Hepatocyte (in vitro differentiated cells): ENCODE data around the gene EMILIN1. TPM values are rescaled to one million over a fixed set of nuclear protein-coding genes. Genes with fewer than 3 reads are reported as not detected.

Source experiments
- DNase-seq: peaks from one replicate; pipeline ENCODE4 v3.0.0-alpha.2; 2016; ENCODE audit warnings: low spot score
- H2AFZ ChIP-seq: fragments of 200-600 bp; sonication (generic); 2 replicates; pipeline ENCODE4 v1.6.0; 2016; ENCODE audit warnings: antibody characterized with exemption, mild to moderate bottlenecking
- H3K27ac ChIP-seq: fragments of 200-600 bp; sonication (generic); 2 replicates; pipeline ENCODE4 v1.5.1; 2016; ENCODE audit warnings: mild to moderate bottlenecking
- H3K27me3 ChIP-seq: fragments of 200-600 bp; sonication (generic); 2 replicates; pipeline ENCODE4 v1.6.1; 2016
- H3K36me3 ChIP-seq: fragments of 200-600 bp; sonication (generic); replicated peaks from 2 replicates; pipeline ENCODE4 v1.5.1; 2016; ENCODE audit warnings: low read depth; ENCODE audit not compliant: insufficient read depth
- H3K4me1 ChIP-seq: fragments of 200-600 bp; sonication (generic); 2 replicates; pipeline ENCODE4 v1.5.1; 2016; ENCODE audit warnings: mild to moderate bottlenecking, moderate library complexity; ENCODE audit not compliant: insufficient read depth
- H3K4me2 ChIP-seq: fragments of 200-600 bp; sonication (generic); 2 replicates; pipeline ENCODE4 v1.6.0; 2016
- H3K4me3 ChIP-seq: fragments of 200-600 bp; sonication (generic); 2 replicates; pipeline ENCODE4 v1.5.1; 2016; ENCODE audit warnings: mild to moderate bottlenecking
- H3K79me2 ChIP-seq: fragments of 200-600 bp; sonication (generic); 2 replicates; pipeline ENCODE4 v1.6.0; 2017; ENCODE audit warnings: mild to moderate bottlenecking
- H3K9me2 ChIP-seq: fragments of 200-600 bp; sonication (generic); replicated peaks from 2 replicates; pipeline ENCODE4 v1.6.0; 2017; ENCODE audit warnings: mild to moderate bottlenecking; ENCODE audit not compliant: insufficient read depth
- H3K9me3 ChIP-seq: fragments of 200-600 bp; sonication (generic); 2 replicates; pipeline ENCODE4 v1.5.1; 2016; ENCODE audit warnings: low read depth, mild to moderate bottlenecking
- H4K20me1 ChIP-seq: fragments of 200-600 bp; sonication (generic); 2 replicates; pipeline ENCODE4 v1.6.0; 2016; ENCODE audit warnings: mild to moderate bottlenecking; ENCODE audit not compliant: insufficient read depth, poor library complexity, severe bottlenecking
- CTCF ChIP-seq: fragments of 200-600 bp; sonication (generic); IDR thresholded peaks from 2 replicates; pipeline ENCODE4 v1.5.1; 2016; ENCODE audit warnings: antibody characterized with exemption, mild to moderate bottlenecking; ENCODE audit not compliant: poor library complexity
- EZH2 ChIP-seq: fragments of 200-600 bp; sonication (generic); IDR thresholded peaks from 2 replicates; pipeline ENCODE4 v1.6.1; 2016; ENCODE audit warnings: antibody characterized with exemption, mild to moderate bottlenecking, borderline replicate concordance
- EZH2phosphoT487 ChIP-seq: fragments of 200-600 bp; sonication (generic); IDR thresholded peaks from one replicate; pipeline ENCODE4 v1.6.1; 2018; ENCODE audit warnings: antibody characterized with exemption, mild to moderate bottlenecking, low read depth, moderate library complexity; ENCODE audit not compliant: unreplicated experiment, severe bottlenecking
- WGBS: methylation state at CpG from one replicate; pipeline ENCODE4 v1.1.6; 2016; ENCODE audit warnings: low lambda C conversion rate; ENCODE audit errors: missing lambda C conversion rate; 5-methylcytosine and 5-hydroxymethylcytosine counted together
- polyA plus RNA-seq: library from polyadenylated mRNA; unstranded; fragments of >200 nt; fragmentation: Nextera tagmentation; extraction: Ambion mirVana; gene quantifications from 2 replicates; pipeline ENCODE4 v1.2.1, GENCODE V29; 2016
- total RNA-seq: library from RNA; depleted of rRNA; stranded (reverse); fragments of >200 nt; gene quantifications from 2 replicates; pipeline ENCODE4 v1.2.3, GENCODE V29; 2014

Gene EMILIN1
- total and polyA plus RNA-seq, 2 experiments from 2014 or later = 80.8 to 109 TPM

- no peak for DNase-seq
- H3K9me3 ChIP-seq = no peaks in the 10 kb centered on the region
- WGBS = 88% methylated on average over 3 of the region's 3 CpGs
- H3K9me2 ChIP-seq = no peaks in the 10 kb centered on the region
- H3K27me3 ChIP-seq = no peaks in the 10 kb centered on the region
- no peak overlapping the region for H2AFZ ChIP-seq
- H3K4me3 ChIP-seq = no peak overlapping the region
- H3K79me2 ChIP-seq = no peaks in the 10 kb centered on the region
- TF ChIP-seq EZH2 = no peak
- no peak for TF ChIP-seq CTCF
- no peak for TF ChIP-seq EZH2phosphoT487
- no peaks in the 10 kb centered on the region for H4K20me1 ChIP-seq
- H3K27ac ChIP-seq = no peak overlapping the region
- H3K36me3 ChIP-seq = no peaks in the 10 kb centered on the region
- no peak overlapping the region for H3K4me2 ChIP-seq
- H3K4me1 ChIP-seq = no peaks in the 10 kb centered on the region
Observed at GRCh38 chr2:27060323-27060722, 18.1 kb upstream of the EMILIN1 start.

- Histone ChIP-seq H3K79me2 (peaks cover 25% of the 10 kb centered on the region), H3K9me3 (no peaks in the 10 kb centered on the region), H3K27me3 (no peaks in the 10 kb centered on the region), H3K36me3 (no peaks in the 10 kb centered on the region), H3K27ac (no peak overlapping the region), H3K4me1 (peaks cover 3% of the 10 kb centered on the region), H2AFZ (no peak overlapping the region), H4K20me1 (peaks cover 9% of the 10 kb centered on the region), H3K9me2 (no peaks in the 10 kb centered on the region), H3K4me2 (no peak overlapping the region), H3K4me3 (no peak overlapping the region)
- no peak for DNase-seq
- TF ChIP-seq CTCF = no peak
- no peak for TF ChIP-seq EZH2phosphoT487
- TF ChIP-seq EZH2 = no peak
- WGBS = 95% methylated on average over 3 of the region's 3 CpGs
Observed at GRCh38 chr2:27065128-27065527, 13.3 kb upstream of the EMILIN1 start.

- WGBS = 93% methylated on average over 5 of the region's 5 CpGs
- no peak overlapping the region for H2AFZ ChIP-seq
- no peak overlapping the region for H3K4me3 ChIP-seq
- H3K27ac ChIP-seq = no peak overlapping the region
- no peak for TF ChIP-seq EZH2phosphoT487
- no peak for TF ChIP-seq EZH2
- TF ChIP-seq CTCF = no peak
- no peak overlapping the region for H3K4me2 ChIP-seq
- no peaks in the 10 kb centered on the region for H3K36me3 ChIP-seq
- no peak for DNase-seq
- H3K4me1 ChIP-seq = peaks cover 8% of the 10 kb centered on the region
- H3K27me3 ChIP-seq = no peaks in the 10 kb centered on the region
- no peaks in the 10 kb centered on the region for H3K9me3 ChIP-seq
- H4K20me1 ChIP-seq = peaks cover 14% of the 10 kb centered on the region
- H3K9me2 ChIP-seq = no peaks in the 10 kb centered on the region
- peaks cover 37% of the 10 kb centered on the region for H3K79me2 ChIP-seq
Observed at GRCh38 chr2:27067385-27067784, 11.0 kb upstream of the EMILIN1 start.

- TF ChIP-seq EZH2phosphoT487 (no peak), EZH2 (no peak), CTCF (no peak)
- Histone ChIP-seq H3K27me3 (no peaks in the 10 kb centered on the region), H3K79me2 (peaks cover 37% of the 10 kb centered on the region), H3K4me3 (no peak overlapping the region), H3K36me3 (no peaks in the 10 kb centered on the region), H3K9me2 (no peaks in the 10 kb centered on the region), H3K27ac (no peak overlapping the region), H2AFZ (no peak overlapping the region), H3K9me3 (no peaks in the 10 kb centered on the region), H3K4me2 (peak overlapping the region; percentile 94), H3K4me1 (peaks cover 18% of the 10 kb centered on the region), H4K20me1 (peaks cover 14% of the 10 kb centered on the region)
- WGBS = 95% methylated on average over 6 of the region's 6 CpGs
- DNase-seq = no peak
Observed at GRCh38 chr2:27069436-27069835, 9.0 kb upstream of the EMILIN1 start.
